Fibroblast of lung (primary cell): ENCODE data around the gene HPDL. TPM values are rescaled to one million over a fixed set of nuclear protein-coding genes. Genes with fewer than 3 reads are reported as not detected.

Source experiments
- DNase-seq, 2 donors: peaks; one replicate each; pipeline versions ENCODE4 v3.0.0 to v3.0.0-alpha.2; 2010; ENCODE audit warnings: low read depth in 2 of 2
- H2AFZ ChIP-seq: 2 replicates; pipeline ENCODE4 v1.5.1; 2012; ENCODE audit warnings: low read length, control low read depth, inconsistent platforms
- H3K27ac ChIP-seq: 2 replicates; pipeline ENCODE4 v1.5.1; 2011; ENCODE audit warnings: low read length, control low read depth; ENCODE audit not compliant: insufficient read depth
- H3K27me3 ChIP-seq: 2 replicates; pipeline ENCODE4 v1.5.1; 2011; ENCODE audit warnings: mild to moderate bottlenecking, low read length; ENCODE audit not compliant: control insufficient read depth, insufficient read depth
- H3K36me3 ChIP-seq: 2 replicates; pipeline ENCODE4 v1.5.1; 2011; ENCODE audit warnings: low read length; ENCODE audit not compliant: control insufficient read depth, insufficient read depth
- H3K4me1 ChIP-seq: 2 replicates; pipeline ENCODE4 v1.5.1; 2011; ENCODE audit warnings: low read length; ENCODE audit not compliant: control insufficient read depth, insufficient read depth; ENCODE audit errors: extremely low read depth
- H3K4me2 ChIP-seq: 2 replicates; pipeline ENCODE4 v1.5.1; 2011; ENCODE audit warnings: low read length, control low read depth; ENCODE audit not compliant: insufficient read depth; ENCODE audit errors: extremely low read depth
- H3K4me3 ChIP-seq, 4 experiments: fragments of 200-600 bp in 1 of 4; sonication (generic) in 1 of 4; replicated peaks in 1 of 4; 2 replicates each; pipeline ENCODE4 v1.5.1; 2011 to 2016; ENCODE audit warnings: low read length in 4 of 4, low read depth in 3 of 4, mild to moderate bottlenecking in 3 of 4, control low read depth in 2 of 4, inconsistent platforms in 1 of 4, mixed read lengths in 1 of 4; ENCODE audit not compliant: insufficient read depth in 1 of 4; ENCODE audit errors: control extremely low read depth in 1 of 4
- H3K79me2 ChIP-seq: 2 replicates; pipeline ENCODE4 v1.5.1; 2012; ENCODE audit warnings: mild to moderate bottlenecking, low read length, inconsistent platforms; ENCODE audit not compliant: control insufficient read depth, insufficient read depth
- H3K9ac ChIP-seq: 2 replicates; pipeline ENCODE4 v1.5.1; 2011; ENCODE audit warnings: mild to moderate bottlenecking, low read length, control low read depth; ENCODE audit not compliant: insufficient read depth
- H3K9me3 ChIP-seq: 2 replicates; pipeline ENCODE4 v1.5.1; 2012; ENCODE audit warnings: low read depth, low read length; ENCODE audit not compliant: control insufficient read depth, insufficient read depth
- H4K20me1 ChIP-seq: 2 replicates; pipeline ENCODE4 v1.5.1; 2011; ENCODE audit warnings: low read length; ENCODE audit not compliant: control insufficient read depth, insufficient read depth; ENCODE audit errors: extremely low read depth
- CTCF ChIP-seq, 2 donors: IDR thresholded peaks in 1 of 2; conservative IDR thresholded peaks in 1 of 2; 1 replicate in 1 of 2; 2 replicates in 1 of 2; pipeline ENCODE4 v1.5.1; 2011 to 2012; ENCODE audit warnings: low read length in 2 of 2, control low read depth in 1 of 2, inconsistent platforms in 1 of 2, low read depth in 1 of 2, mild to moderate bottlenecking in 1 of 2
- EZH2 ChIP-seq: IDR thresholded peaks from 2 replicates; pipeline ENCODE4 v1.5.1; 2012; ENCODE audit warnings: low read length, control low read depth, mild to moderate bottlenecking; ENCODE audit errors: missing control alignments
- polyA plus RNA-seq, 2 donors: library from polyadenylated mRNA; depleted of rRNA in 1 of 2; stranded (reverse) in 1 of 2; unstranded in 1 of 2; fragments of >200 nt; gene quantifications; 2 replicates each; pipeline ENCODE4 v1.2.1, GENCODE V29; 2011 to 2012; ENCODE audit warnings: missing spikeins in 1 of 2
- total RNA-seq: library from RNA; depleted of rRNA; stranded (reverse); fragments of >200 nt; gene quantifications from 2 replicates; pipeline ENCODE4 v1.2.1, GENCODE V29; 2014

Gene HPDL
- total and polyA plus RNA-seq, 2 donors (not counting 1 experiment from before 2014, with no cell fraction given): 0.17 TPM

GRCh38 chr1:45337630-45338325, 11.1 kb downstream of the HPDL start:
- H4K20me1 ChIP-seq: no peaks in the 10 kb centered on the region
- H3K79me2 ChIP-seq: peaks cover 18% of the 10 kb centered on the region
- no peak overlapping the region for H3K4me2 ChIP-seq
- TF ChIP-seq EZH2: no peak
- no peak for TF ChIP-seq CTCF (conservative IDR thresholded peaks at IDR 0.05 in 1 of 2, IDR thresholded peaks at IDR 0.05 in 1 of 2; ENCODE audit: low read depth in 1 of 2, low read length in 2 of 2)
- H3K9ac ChIP-seq: no peak overlapping the region
- H2AFZ ChIP-seq: no peak overlapping the region
- H3K36me3 ChIP-seq: peaks cover 5% of the 10 kb centered on the region
- H3K4me3 ChIP-seq: no peak overlapping the region
- peak in 1 of 2 donors; percentile 14 for DNase-seq
- no peaks in the 10 kb centered on the region for H3K27me3 ChIP-seq
- H3K4me1 ChIP-seq: peaks cover 9% of the 10 kb centered on the region
- no peaks in the 10 kb centered on the region for H3K9me3 ChIP-seq
- H3K27ac ChIP-seq: no peak overlapping the region

- H3K9ac ChIP-seq: peak within 1 kb of the TSS; percentile 93
- TF ChIP-seq CTCF (conservative IDR thresholded peaks at IDR 0.05 in 1 of 2, IDR thresholded peaks at IDR 0.05 in 1 of 2; ENCODE audit: low read depth in 1 of 2, low read length in 2 of 2) (no peak), EZH2 (no peak)
- H3K79me2 ChIP-seq: peaks cover 18% of the 10 kb centered on the region
- H3K9me3 ChIP-seq: no peaks in the 10 kb centered on the region
- peak within 1 kb of the TSS; percentile 94 for H2AFZ ChIP-seq
- peak; percentile 91 to 92 for DNase-seq
- peak within 1 kb of the TSS; percentile 98 for H3K27ac ChIP-seq
- H3K4me3 ChIP-seq: peak within 1 kb of the TSS; percentile 70 to 94 (median 91)
- H3K27me3 ChIP-seq: no peaks in the 10 kb centered on the region
- H4K20me1 ChIP-seq: no peaks in the 10 kb centered on the region
- peaks cover 9% of the 10 kb centered on the region for H3K4me1 ChIP-seq
- peaks cover 10% of the 10 kb centered on the region for H3K36me3 ChIP-seq
- H3K4me2 ChIP-seq: peak within 1 kb of the TSS; percentile 94
Measured at GRCh38 chr1:45339789-45340558, 13.3 kb downstream of the HPDL start, which contains the start of the genes MUTYH and TOE1. Gene MUTYH (minus strand): TSS chr1:45340440. CDS start chr1:45334505, 5,935 bp downstream. Gene TOE1 (plus strand): TSS chr1:45340170. CDS start chr1:45340253, 83 bp downstream.

- Histone ChIP-seq H3K4me2 (peak overlapping the region; percentile 94), H3K4me1 (peaks cover 9% of the 10 kb centered on the region), H3K27ac (peak overlapping the region; percentile 98), H3K4me3 (peak overlapping the region; percentile 70 to 94 (median 91)), H3K9me3 (no peaks in the 10 kb centered on the region), H3K27me3 (no peaks in the 10 kb centered on the region), H3K9ac (peak overlapping the region; percentile 93), H4K20me1 (no peaks in the 10 kb centered on the region), H3K79me2 (peaks cover 18% of the 10 kb centered on the region), H3K36me3 (peaks cover 10% of the 10 kb centered on the region), H2AFZ (peak overlapping the region; percentile 94)
- TF ChIP-seq CTCF (conservative IDR thresholded peaks at IDR 0.05 in 1 of 2, IDR thresholded peaks at IDR 0.05 in 1 of 2; ENCODE audit: low read depth in 1 of 2, low read length in 2 of 2) (no peak), EZH2 (no peak)
- peak in 1 of 2 donors; percentile 18 for DNase-seq
Measured at GRCh38 chr1:45340816-45341466, 14.2 kb downstream of the HPDL start.
